GM06990 (cell line): ENCODE data around the gene PRKG1.

Source experiments
- DNase-seq: peaks from one replicate; pipeline ENCODE4 v3.0.0-alpha.2; 2011; ENCODE audit not compliant: insufficient read length; ENCODE audit errors: extremely low read depth
- H3K27me3 ChIP-seq: replicated peaks from 2 replicates; pipeline ENCODE4 v1.6.0; 2011; ENCODE audit warnings: low read length; ENCODE audit not compliant: control insufficient read depth, insufficient read depth
- H3K36me3 ChIP-seq: 2 replicates; pipeline ENCODE4 v1.5.1; 2011; ENCODE audit warnings: low read length; ENCODE audit not compliant: control insufficient read depth, insufficient read depth
- H3K4me3 ChIP-seq: replicated peaks from 2 replicates; pipeline ENCODE4 v1.5.1; 2011; ENCODE audit warnings: low read depth, mild to moderate bottlenecking, control low read depth, low read length
- CTCF ChIP-seq: IDR thresholded peaks from 2 replicates; pipeline ENCODE4 v1.5.1; 2011; ENCODE audit warnings: low read length, control low read depth, mild to moderate bottlenecking, inconsistent platforms; ENCODE audit not compliant: insufficient read depth, poor library complexity, severe bottlenecking

PRKG1 gene

GRCh38 chr10:51423121-51423452 is 348.8 kb downstream of the PRKG1 start:
- no peak for DNase-seq
- Histone ChIP-seq H3K36me3 (no peaks in the 10 kb centered on the region), H3K4me3 (no peak overlapping the region), H3K27me3 (no peaks in the 10 kb centered on the region)
- TF ChIP-seq CTCF = no peak

- Histone ChIP-seq H3K36me3 (no peaks in the 10 kb centered on the region), H3K4me3 (no peak overlapping the region), H3K27me3 (no peaks in the 10 kb centered on the region)
- no peak for DNase-seq
- no peak for TF ChIP-seq CTCF
Observed at GRCh38 chr10:51425431-51425830, 351.1 kb downstream of the PRKG1 start.

DNA sequence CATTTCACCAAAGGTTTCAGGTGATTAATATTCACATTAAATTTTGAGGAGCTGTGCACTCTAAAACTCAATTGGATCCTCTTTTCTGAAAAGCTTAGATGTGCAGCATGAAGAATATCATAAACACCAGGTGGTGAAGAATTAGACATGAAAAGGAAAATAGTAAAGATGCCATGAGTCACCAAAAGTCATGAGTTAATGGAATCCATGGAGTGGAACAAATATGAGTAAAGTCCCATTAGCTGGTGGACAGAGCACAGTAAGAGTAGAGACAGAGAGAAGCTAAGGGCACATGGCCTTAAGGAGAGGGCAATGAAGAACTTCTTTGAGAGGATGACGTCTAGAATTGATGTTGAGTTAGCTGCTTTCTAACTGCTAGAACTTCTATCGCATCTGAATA is 353.5 kb downstream of the PRKG1 start:
- H3K4me3 ChIP-seq = no peak overlapping the region
- no peak for TF ChIP-seq CTCF
- H3K27me3 ChIP-seq = no peaks in the 10 kb centered on the region
- no peaks in the 10 kb centered on the region for H3K36me3 ChIP-seq
- DNase-seq = no peak

DNA sequence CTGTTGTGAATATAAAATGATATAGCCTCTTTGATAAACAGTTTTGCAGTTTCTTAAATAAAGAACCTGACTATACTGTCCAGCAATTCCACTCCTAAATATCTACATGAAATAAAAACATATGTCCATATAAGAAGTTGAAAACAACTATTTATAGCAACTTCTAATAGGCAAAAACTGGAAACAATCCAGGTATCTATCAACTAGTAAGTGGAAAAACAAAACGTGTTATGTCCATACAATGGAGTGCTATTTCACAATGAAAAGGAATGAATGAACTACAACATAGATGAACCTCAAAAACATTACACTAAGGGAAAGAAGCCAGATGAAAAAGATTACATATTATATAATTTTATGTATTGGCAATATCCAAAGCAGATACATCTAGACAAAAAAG is 356.2 kb downstream of the PRKG1 start:
- no peak for TF ChIP-seq CTCF
- no peak for DNase-seq
- H3K36me3 ChIP-seq = no peaks in the 10 kb centered on the region
- no peaks in the 10 kb centered on the region for H3K27me3 ChIP-seq
- no peak overlapping the region for H3K4me3 ChIP-seq

- H3K36me3 ChIP-seq = no peaks in the 10 kb centered on the region
- H3K27me3 ChIP-seq = no peaks in the 10 kb centered on the region
- H3K4me3 ChIP-seq = no peak overlapping the region
- no peak for DNase-seq
- TF ChIP-seq CTCF = no peak
Observed at GRCh38 chr10:51433949-51434475, 359.7 kb downstream of the PRKG1 start.

- Histone ChIP-seq H3K27me3 (no peaks in the 10 kb centered on the region), H3K36me3 (no peaks in the 10 kb centered on the region), H3K4me3 (no peak overlapping the region)
- no peak for DNase-seq
- no peak for TF ChIP-seq CTCF
Observed at GRCh38 chr10:51436805-51437204, 362.5 kb downstream of the PRKG1 start.
